IPS-NIHi7 (cell line): ENCODE measurements around the gene TMEM150B.

ENCODE experiments used
- DNase-seq: peaks from one replicate; pipeline ENCODE4 v3.0.0; 2012; ENCODE audit warnings: mixed read lengths; ENCODE audit errors: extremely low spot score

Gene TMEM150B

DNA sequence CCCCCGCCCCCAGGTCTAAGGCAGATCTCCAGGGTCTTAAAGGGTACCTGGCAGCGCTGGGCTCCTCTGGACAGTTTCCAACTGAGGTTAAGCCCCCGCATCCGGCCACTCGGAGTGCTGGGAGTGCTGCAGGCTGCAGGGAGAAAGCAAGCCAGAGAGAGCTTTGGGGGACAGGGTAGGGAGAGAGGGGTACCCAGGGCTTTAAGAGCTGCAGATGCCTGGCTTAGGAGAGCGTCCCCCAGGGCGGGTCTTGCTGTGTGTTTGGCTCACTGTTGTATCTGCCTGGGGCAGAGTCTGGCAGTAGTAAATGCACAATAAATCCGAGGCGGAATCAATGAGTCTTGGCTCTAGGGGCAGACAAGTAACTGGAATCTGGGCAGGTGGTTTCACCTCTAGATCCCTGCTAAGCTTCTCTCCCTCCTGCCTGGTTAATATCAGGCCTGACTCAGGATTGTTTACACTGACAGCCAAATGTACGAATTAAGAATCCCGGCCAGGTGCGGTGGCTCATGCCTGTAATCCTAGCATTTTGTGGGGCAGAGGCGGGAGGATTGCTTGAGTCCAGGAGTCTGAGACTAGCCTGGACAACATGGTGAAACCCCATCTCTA is 30.2 kb upstream of the TMEM150B start:
- no peak for DNase-seq

DNA sequence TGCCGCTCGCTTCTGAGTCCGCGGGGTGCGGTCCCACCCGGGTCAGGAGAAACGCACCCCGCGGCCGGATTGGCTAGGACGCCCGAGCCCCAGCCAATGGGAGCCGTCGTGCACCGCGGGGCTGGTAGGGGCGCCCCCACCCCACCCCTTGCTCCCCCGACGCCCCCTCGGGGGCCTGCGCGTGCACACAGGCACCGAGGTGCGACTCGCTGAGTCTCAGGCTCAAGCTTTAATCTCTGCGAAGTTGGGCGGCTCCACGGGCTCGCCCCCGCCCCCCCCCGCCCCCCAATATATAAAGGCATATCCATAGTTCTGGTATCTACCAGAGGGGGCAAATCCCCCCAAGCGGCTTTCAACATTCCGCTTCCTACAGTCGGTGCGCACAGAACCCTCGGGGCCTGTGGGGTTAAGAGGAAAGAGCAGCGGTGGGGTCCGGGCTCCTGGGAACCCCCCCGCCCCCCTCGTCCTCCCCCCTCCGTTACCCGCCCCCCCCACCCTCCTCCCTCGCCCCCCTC is 29.6 kb upstream of the TMEM150B start, which contains the start of gene COX6B2:
TSS of gene COX6B2 (minus strand) at position 22 of the 515 bp plus-strand sequence. CDS start 198 bp downstream, outside the sequence.
- no peak for DNase-seq

DNA sequence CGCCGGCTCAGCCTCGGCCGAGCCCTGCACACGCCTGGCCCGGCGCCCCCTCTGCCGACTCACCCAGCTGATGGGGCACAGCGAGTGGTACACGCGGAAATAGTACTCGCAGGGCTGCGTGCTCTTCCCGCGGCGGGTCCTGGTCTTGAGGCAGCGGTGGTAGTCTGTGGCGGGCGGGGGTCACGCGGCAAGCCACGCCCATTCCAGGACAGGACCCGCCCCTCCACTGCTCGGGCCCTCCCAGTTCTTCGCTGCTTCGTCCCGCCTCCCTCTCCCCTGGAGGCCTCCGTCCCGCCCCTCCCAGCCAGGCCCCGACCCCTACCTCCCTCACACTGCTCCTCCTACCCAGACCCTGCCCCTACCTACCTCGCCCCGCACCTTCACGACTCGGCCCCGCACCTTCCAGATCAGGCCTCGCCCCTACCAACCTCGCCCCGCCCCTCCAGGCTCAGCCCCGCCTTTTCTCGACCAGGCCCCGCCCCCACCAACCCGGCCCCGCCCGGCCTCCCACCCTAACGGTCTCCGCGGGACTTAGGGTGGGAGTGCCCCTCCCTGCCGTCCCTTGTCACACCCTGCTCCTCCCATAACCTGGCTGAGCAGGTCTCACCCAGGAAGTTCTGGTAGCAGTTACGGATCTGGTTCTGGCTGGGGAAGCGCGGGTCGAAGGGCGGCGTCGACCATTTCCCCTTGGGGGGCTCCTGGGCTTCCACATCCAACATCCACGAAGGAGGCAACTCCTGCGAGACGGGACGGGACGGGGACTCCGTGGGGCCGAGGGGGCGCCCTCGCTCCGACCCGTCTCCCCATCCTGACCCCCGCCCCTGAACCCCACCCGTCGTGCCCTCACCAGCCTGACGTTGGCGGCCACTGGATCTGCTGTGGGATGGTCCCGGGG is 28.9 kb upstream of the TMEM150B start:
- DNase-seq, result peak; percentile 91

DNA sequence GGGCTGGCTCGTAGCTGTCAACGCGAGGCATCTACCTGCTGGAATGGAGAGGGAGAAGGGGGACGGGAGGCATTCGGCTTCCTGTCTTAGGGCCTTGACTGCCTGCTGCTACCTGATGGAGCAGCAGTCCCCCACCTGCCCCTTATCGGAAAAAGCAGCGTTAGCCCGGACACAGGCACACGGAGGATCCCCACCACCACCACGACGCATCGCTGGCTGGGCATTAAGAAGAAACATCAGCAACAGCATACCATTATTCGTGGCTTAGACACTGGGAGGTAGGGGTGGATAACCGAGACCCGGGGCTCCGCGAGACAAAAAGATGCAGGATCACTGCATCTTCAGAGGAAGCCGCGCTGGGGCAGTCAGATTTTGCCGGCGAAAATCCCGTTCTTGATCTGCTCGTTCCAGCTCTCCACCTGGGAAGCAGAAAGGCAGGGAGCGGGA is 28.2 kb upstream of the TMEM150B start:
- no peak for DNase-seq

DNA sequence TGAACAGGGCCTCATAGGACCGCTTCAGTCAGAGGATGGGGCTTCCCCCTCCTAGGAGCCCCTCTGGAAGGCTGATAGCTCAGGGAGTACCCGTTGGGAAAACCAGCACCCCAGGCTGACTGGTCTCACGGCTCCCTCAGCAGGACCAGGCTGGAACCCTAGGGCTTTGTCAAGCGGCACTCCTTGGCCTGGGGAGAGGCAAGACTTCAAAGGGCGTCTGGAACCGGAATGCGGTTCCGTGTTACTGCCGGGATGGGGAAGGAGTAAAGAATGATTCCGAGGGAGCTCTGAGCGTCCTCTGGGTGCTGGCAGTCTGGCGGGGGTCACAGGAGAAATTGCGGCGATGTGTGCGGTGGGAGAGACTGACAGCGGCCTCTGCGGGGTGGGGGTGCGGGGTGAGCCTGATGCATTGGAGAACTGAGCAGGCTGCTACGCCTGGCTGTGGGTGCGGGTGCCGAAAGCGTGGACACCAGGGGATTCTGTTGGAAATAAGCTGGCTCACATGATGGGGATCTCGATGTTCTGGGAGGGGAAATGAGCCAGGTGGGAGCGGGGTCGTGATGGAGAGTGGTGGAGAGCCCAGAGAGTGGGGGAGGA is 27.5 kb upstream of the TMEM150B start:
- DNase-seq, result no peak

DNA sequence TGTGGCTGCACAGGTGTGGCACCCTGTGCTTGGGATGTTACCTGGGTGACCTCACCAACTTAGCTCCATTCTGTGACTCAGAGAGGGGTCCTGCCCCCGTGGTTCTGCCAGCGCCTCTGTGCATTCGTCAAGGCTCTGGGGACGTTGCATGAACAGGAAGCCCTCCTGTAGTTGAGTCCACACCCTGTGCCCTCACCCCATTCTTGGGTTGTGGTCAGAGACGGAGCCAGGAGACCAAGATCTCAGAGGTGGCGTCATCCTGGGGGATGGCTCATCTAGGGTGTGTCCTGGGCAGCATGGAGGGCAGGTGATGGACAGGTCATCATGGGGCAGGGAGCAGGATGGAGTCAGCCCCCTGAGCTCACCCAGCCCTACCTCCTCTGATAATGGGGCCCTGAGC is 26.9 kb upstream of the TMEM150B start:
- DNase-seq, result no peak

DNA sequence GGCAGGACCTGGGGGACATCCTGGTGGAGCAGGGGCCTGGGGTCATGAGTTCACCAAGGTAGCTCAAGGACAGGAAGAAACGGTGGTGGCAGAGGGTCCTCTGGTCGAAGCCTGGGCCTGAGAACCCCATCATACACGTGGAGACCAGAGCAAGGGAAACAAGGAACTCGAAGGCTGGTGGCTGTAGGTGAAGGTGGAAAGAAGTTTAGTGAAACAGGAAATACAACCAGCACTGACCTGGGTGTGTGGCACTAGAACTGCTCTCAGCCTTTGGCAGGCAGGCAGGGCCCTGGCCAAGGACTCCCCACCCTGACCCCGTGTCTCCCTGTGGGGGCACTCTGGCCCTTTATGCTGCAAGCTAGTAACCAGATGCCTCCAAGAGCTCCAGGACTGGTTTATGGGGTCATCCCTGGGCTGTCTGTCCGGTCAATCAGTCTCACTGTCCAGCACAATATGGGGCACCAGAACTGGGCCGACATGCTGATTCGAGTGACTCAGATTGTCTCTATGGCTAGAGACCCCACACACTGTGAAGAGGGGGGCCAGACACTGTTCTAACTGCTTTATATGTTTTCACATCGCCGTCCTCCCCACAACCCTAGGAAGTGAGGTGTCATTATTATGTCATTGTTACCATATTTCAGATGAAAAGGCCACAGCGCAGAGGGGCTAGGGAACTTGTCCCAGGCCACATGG is 25.6 kb upstream of the TMEM150B start:
- no peak for DNase-seq

DNA sequence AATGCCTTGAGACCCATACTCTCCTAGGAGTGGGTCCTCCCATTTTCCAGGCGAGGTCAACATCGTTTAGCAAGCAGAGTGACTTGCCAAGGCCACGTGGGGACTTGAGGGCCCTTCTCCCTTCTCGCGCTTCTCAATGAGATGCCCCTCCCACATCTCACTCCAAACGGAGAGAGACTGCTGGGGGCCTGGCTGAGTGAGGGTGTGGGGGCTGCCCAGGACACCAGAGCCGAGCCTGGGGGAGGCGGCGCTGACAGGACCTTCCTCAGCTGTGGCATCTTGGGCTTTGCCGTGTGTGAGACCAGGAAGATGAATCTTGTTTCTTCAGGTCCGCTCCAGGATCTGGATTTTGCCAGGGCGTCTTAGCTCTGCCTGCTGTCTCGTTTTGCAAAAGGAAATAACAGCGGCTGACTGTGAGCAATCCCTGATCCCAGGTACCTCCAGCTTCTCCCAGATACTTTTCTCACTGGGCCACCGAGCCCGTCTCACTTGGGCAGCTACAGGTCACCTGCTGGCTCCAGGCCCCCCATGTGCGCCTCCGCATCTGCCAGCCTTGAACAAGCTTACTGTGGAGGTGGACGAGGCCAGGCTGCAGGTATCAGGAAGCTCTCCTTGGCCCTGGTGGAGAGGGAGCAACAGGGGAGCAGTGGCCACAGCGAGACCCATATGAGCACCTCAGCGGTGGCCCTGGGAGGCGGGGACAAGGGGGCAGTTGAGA is 23.3 kb upstream of the TMEM150B start:
- no peak for DNase-seq

DNA sequence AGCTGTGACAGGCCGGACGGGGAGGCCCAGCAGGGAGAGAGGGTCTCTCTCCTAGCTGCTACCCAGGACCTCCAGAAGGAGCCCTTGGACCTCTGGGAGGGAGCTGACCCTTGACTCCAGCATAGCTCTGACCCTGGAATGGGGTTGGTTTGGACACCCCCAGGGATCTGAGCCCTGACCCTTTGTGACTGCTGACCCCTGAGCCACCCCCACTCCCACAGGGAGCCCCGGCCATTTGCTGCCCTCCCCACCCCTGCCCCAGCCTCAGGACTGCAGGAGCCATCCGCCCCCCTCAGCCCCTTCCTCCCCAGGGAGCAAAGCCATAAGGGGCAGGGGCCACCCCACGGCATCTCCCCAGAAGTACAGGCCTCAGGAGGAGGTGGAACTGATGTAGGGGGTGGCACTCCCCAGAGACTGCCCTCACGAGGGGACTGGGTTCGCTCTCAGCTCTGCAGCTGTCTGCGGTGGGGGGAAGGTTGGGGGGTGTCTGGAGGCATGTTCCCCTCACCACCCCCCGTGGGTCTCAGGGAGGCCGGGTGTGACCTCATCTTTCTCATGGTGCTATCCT is 22.4 kb upstream of the TMEM150B start:
- no peak for DNase-seq

DNA sequence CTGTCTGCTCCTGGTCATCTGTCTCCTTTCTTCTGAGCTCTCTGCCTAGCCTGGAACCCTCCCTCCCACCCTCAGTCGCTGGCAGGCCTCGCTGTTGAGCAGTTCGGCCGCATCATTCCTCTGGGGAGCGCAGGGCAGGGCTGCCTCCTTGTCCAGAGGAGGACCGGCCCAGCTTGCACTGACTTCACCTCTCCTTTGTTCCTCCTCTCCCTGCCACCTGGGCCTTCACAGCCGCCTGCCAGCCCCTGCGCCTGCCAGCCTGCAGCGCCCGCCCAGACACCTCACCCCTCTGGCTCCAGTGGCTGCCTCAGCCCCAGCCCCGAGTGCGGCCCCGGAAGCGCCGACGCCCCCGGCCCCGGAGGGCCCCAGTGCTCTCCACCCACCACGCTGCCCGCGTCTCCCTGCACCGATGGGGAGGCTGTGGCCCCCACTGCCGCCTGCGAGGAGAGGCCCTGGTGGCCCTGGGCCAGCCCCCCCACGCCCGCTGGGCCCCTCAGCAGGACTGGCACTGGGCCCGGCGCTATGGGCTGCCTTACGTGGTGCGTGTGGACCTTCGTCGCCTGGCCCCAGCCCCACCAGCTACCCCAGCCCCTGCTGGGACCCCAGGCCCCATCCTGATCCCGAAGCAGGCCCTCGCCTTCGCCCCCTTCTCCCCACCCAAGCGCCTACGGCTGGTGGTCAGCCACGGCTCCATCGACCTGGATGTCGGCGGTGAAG is 21.7 kb upstream of the TMEM150B start:
- no peak for DNase-seq

DNA sequence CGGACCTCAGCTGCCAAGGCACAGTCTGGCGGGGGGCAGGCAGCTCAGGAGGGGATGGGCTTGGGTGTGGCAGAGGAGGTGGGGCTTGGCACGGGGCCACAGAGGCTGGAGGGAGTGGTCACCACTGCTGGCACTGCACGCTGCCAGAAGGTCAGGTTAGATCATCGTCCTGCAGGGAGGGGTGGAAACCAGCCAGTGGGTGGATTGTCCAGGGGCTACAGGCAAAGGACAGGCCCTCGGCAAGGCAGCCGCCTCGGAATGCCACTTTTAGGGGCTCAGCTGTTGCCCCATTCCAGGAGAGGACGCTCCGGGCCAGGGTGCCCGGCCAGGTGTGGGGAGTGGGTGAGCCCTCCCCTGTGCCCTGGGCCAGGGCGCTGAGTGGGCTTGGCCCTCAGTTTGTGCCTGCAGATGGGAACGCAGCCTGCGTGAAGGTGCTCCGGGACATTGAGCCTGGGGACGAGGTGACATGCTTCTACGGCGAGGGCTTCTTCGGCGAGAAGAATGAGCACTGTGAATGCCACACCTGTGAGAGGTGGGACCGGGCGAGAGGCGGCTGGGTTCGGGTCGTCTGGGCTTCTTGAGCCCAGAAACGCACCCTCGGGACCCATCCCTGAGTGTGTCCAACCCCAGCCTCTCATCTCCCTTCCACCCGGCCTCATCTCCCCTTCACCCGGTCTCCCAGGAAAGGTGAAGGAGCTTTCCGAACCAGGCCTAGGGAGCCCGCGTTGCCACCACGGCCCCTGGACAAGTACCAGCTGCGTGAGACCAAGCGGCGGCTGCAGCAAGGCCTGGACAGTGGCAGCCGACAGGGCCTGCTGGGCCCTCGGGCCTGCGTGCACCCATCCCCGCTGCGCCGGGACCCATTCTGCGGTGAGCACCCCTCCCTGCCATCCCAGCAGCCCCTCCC is 20.9 kb upstream of the TMEM150B start:
- no peak for DNase-seq

DNA sequence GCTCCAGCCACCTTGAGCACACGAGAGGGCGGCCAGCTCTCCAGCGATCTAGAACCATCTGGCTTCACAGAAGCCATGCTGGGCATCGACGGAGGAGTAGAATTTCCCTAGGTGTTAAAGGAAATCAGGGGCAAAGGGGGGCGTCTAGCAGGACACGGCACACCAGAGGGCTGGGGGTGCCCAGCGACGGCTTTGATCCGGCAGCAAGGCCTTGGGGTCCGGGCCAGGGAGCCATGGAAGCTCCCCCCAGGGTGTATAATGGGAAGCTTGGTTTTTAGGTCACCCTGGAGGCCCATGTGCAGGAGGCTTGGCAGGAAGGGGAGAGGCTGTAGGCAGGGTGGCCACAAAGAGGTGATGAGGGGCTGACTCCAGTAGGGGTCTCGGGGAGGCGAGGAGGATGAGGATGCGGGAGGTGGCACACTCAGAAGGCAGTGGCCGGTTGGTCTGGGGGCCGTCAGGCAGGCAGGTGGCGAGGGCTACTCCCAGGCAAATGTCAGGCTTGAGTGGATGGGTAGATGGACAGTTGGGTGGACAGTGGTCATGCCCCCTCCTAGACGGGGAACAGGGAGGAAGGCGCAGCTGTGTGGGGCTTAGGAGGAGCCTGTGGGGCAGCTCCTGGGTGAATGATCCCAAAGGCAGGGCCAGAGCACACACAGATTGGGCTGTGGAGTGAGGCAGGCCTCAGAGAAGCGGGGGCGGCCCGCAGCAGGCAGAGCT is 20.1 kb upstream of the TMEM150B start:
- no peak for DNase-seq

DNA sequence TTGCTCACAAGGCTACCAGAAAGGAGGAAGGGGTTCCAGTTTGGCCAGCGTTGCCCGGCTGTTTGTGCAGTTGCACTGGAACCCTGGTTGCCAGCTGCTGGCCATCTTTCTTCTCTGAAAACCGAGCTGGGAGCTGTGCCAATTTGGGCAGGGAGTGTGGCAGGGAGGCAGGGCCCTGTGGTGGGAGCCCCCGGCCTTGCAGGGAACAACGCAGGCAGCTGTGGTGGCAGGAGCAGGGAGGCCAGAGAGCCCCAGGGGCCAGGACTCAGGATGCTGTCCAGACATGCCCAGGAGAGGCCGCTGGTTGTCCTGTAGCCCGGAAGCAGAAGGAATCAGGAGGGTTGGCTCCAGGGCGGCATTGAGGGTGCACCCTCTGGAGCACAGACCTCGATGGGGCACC is 19.3 kb upstream of the TMEM150B start:
- no peak for DNase-seq

DNA sequence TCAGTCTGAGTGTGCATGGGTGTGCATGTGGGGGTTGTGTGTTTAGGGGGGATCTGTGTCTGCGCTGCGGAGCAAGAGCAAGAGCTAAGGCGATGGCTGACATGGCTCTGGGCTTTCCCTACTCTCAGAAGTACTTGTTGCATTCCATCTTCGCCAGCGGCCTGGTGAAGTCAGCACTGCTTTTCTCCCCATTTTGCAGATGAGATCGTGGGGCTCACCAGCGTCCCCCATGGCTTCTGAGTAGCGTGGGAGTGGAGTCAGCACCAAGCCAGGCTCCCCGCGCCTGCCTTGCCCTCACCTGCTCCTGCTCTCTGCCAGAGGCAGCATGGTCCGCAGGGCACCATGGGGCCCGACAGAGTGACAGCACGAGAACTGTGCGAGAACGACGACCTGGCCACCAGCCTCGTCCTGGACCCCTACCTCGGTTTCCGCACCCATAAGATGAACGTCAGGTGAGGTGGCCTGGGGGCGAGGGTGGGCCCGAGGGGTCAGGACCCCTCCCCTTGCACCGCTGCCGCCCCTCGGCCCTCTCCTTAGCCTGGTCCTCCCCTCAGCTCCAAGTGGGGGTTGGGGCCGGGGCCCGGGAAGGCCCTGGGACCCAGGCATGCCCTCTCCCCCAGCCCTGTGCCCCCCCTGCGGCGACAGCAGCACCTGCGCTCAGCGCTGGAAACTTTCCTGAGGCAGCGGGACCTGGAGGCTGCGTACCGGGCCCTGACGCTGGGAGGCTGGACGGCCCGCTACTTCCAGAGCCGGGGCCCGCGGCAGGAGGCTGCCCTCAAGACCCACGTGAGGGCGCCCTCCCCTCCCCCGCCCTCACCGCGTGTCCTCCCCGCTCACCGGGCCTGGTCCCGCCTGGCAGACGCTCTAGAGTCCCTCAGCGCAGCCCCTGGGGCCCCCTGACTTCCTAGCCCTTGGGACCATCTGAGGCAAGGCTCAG is 16.7 kb upstream of the TMEM150B start:
- DNase-seq, result no peak

DNA sequence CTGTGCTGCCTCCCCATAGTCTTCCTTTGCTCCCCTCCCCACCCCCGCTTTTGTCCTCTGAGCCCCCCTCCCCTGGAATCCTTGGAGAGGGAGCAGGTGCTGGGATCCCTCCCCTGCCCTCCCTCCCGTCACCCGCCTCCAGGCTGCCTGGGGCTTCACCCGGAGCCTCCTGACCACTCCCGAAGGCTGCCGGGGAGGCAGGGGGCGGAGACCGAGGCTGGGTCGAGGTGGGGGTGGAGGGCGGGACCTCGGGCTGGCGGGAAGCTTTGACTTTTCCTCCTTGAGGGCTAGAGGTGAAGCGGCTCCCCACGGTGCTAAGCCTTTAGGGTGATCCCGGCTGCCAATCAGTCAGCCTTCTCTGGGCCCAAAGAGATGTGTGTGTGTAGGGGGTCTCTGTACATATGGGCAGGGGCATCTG is 16.0 kb upstream of the TMEM150B start:
- peak; percentile 89 for DNase-seq

DNA sequence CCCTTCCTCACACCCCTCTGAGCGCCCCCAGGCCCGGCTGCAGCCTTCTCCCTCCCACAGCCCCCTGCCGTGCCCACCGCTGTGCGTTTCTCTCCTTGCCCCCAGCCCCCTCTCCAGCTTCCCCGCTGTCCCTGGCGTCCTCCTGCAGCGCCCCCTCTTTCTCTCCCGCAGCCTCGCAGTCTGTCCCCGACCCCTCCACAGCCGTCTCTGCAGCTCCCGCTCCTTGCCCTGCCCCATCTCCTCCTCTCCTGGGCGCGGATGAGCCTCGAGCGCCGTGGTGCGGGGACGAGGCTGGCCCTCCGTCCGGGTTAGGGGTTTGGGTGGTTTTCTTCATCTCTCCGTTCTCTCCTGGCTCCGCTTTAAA is 15.6 kb upstream of the TMEM150B start:
- no peak for DNase-seq
